ENCODE measurements around the gene CXCL11.
"Not testable (repeated sequence)": the region's sequence is repeated elsewhere in the genome, so short reads cannot be mapped to it uniquely, and the experiment has no call there.

Gene CXCL11

GRCh38 chr4:76003620-76004019 is 32.2 kb downstream of the CXCL11 start:
- FAIRE-seq (no peak), DNase-seq (ENCODE audit: insufficient read length, low spot score) (no peak)

GRCh38 chr4:76003035-76003434 is 32.8 kb downstream of the CXCL11 start:
- no peak for FAIRE-seq
- no peak for DNase-seq (ENCODE audit: insufficient read length, low spot score)

DNA sequence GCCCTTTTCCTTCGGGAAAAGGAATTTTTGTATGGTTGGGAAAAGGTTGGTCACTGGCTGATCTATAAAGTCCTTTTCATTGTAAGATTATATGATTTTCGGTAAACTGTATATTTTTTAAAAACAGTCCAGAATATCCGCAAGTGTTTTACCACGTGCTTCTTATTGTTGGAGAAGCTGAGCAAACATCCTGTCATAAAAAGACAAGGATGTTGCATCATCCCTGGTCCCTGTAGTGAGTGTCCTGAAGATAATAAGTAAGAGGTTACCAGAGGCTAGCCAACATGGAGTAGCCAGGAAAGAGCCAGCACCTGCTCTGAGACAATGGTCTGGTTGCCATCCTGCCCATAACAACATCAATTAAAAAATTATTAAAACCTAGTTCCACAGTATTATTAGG is 33.7 kb downstream of the CXCL11 start:
- no peak for FAIRE-seq
- no peak for DNase-seq (ENCODE audit: insufficient read length, low spot score)

DNA sequence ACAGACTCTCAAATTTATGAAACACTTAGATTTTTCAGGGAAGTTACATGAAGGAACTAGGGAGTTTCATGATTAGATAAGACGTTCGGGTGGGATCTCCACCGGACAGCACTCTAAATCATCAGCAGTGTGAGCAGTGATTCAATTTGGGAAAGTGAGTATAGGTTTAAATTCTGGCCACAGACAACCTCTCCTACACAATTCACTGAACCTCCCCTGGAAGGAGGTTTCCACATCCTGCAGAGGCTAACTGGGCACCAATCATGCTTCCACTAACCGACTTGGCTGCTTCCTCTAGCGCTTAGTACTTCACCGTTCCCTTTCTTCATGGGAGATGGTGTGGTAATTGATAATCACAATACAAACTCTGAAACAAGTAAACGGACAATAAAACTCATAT is 34.2 kb downstream of the CXCL11 start:
- no peak for DNase-seq (ENCODE audit: insufficient read length, low spot score)
- FAIRE-seq, result no peak

DNA sequence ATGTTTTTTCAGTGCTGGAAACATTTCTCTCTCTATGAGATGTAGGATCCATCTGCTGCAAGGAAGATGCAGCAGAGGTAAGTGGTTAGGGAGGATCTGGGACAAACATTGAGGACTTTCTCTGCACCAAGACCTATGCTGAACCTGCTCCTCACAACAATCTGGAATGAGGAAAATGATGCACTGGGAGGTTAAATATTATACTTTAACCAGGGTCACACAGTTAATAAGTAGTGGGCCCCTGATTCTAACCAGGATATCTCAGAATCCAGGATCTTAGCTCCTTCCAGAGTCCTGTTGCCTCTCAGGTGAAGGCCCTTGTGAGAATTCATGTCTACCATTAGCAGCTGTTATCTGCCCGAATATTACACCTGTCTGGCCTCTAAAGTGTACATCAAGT is 35.6 kb downstream of the CXCL11 start:
- DNase-seq (ENCODE audit: insufficient read length, low spot score) (no peak), FAIRE-seq (no peak)

DNA sequence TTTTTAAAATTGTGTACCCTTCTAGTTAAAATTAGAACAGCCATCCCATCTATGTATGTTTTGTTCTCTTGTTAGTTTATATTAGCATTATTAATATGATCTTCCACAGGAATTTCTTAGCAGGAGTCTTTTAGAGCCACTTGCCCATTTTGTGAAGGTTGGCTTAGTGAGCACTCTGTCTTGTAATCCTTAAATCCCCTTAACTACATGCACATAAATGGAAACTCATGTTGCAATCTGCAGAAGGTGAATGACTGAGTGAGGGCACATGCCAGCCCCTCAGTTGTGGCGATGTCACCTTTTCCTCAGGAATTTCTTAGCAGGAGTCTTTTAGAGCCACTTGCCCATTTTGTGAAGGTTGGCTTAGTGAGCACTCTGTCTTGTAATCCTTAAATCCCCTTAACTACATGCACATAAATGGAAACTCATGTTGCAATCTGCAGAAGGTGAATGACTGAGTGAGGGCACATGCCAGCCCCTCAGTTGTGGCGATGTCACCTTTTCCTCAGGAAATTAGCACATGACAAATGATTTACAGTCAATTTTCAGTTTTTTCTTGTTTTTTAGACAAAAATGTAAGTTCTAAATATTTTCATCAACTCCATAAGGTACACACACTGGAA is 37.2 kb downstream of the CXCL11 start:
- not testable (repeated sequence) for FAIRE-seq

GRCh38 chr4:75997946-75998345 is 37.9 kb downstream of the CXCL11 start:
- no peak for DNase-seq (ENCODE audit: insufficient read length, low spot score)
- FAIRE-seq, result no peak

More for the DNA sequence above, 37.2 kb downstream of the CXCL11 start:
- DNase-seq (ENCODE audit: insufficient read length, low spot score), result not testable (repeated sequence)

DNA sequence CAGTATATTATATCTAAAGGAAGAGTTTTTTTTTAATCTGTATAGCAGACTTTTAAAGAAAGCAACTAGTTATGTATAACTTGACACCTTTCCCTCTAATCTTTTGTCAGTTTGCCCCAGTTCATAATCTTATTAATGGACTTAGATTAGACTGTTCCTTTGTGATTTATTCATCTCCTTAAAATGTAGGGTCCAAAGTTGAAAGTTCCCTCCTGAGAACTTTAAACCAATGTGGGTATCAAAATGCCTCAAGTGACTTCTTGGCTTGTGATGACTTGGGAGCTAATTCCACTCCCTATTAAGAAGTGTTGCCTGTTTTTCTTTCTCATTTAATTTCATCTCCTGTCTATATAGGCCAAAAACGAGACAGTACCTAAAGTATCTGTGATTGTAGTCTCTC is 38.8 kb downstream of the CXCL11 start:
- FAIRE-seq, result no peak
- no peak for DNase-seq (ENCODE audit: insufficient read length, low spot score)

DNA sequence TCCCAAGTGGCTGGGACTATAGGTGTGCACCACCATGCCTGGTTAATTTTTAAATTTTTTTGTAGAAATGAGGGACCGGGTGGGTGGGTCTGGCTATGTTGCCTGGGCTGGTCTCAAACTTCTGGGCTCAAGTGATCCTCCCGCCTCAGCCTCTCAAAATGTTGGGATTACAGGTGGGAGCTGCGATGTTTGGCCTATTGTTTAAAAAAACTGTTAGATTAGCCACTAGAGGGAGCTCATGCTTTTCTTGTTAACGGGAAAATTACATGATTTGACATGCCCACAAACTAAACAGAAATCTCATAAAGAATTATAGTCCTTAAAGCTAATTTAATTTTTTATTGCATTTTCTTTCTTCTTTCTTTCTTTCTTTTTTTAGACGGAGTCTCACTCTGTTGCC is 40.1 kb downstream of the CXCL11 start:
- DNase-seq (ENCODE audit: insufficient read length, low spot score) (peak; percentile 23), FAIRE-seq (no peak)

DNA sequence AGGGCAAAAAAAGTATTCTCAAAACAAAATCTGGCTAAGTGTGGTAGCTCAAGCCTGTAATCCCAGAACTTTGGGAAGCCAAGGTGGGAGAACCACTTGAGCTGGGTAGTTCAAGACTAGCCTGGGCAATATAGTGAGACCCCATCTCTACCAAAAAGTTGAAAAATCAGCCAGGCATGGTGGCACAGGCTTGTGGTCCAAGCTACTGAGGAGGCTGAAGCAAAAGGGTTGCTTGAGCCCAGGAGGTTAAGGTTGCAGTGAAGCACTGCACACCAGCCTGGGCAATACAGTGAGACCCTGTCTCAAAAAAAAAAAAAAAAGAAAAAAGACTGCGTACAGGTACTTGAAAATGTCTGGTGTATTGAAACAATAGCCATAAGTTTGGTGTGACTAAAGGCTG is 43.4 kb downstream of the CXCL11 start:
- FAIRE-seq (no peak), DNase-seq (ENCODE audit: insufficient read length, low spot score) (no peak)

- DNase-seq (ENCODE audit: insufficient read length, low spot score) (no peak), FAIRE-seq (no peak)
Observed at GRCh38 chr4:75989846-75990528, 45.9 kb downstream of the CXCL11 start.

DNA sequence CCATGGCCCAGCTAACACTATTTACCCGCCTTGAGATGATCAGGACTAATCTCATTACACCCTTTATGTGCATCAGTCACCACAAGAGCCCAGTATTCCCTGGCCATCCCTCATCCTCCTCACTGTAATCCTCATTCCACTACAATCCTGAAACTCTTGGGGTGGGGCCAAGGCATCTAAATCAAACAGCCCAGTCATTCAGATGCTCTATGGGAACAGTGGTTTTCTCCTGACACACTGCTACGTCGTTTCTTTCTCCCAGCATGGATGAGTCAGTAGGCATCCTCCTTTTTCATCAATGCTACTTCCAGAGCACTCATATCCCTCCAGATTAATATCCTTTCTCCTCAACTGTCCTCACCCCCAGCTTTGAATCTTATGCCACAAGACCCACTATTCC is 50.8 kb downstream of the CXCL11 start:
- FAIRE-seq (no peak), DNase-seq (ENCODE audit: insufficient read length, low spot score) (peak; percentile 10)
